ENCODE results near the gene CACNG4. TPM values are rescaled to one million over a fixed set of nuclear protein-coding genes. Genes with fewer than 3 reads are reported as not detected.

Gene CACNG4
- not detected for total RNA-seq

GRCh38 chr17:66963909-66964771, at the start of gene CACNG4:
TSS of gene CACNG4 (plus strand) at chr17:66964707. CDS start at chr17:66964912, 205 bp downstream.
- POLR2A ChIA-PET = no interaction called here
- CTCF ChIA-PET = no interaction called here

GRCh38 chr17:66915204-66915611, 49.3 kb upstream of the CACNG4 start:
- POLR2A ChIA-PET = no interaction called here
- CTCF ChIA-PET = no interaction called here

GRCh38 chr17:66915792-66916191, 48.7 kb upstream of the CACNG4 start:
- CTCF ChIA-PET = no interaction called here
- POLR2A ChIA-PET = no interaction called here

- CTCF ChIA-PET = no interaction called here
- POLR2A ChIA-PET = no interaction called here
Measured at GRCh38 chr17:66916946-66917345, 47.6 kb upstream of the CACNG4 start.

- ChIA-PET CTCF (no interaction called here), POLR2A (no interaction called here)
Measured at GRCh38 chr17:66918896-66919295, 45.6 kb upstream of the CACNG4 start.

- CTCF ChIA-PET = no interaction called here
Measured at GRCh38 chr17:66920435-66920834, 44.1 kb upstream of the CACNG4 start.

GRCh38 chr17:66920950-66921349, 43.6 kb upstream of the CACNG4 start:
- ChIA-PET CTCF (no interaction called here), POLR2A (no interaction called here)

More at GRCh38 chr17:66920435-66920834, 44.1 kb upstream of the CACNG4 start:
- POLR2A ChIA-PET = no interaction called here

- POLR2A ChIA-PET = no interaction called here
- CTCF ChIA-PET = no interaction called here
Measured at GRCh38 chr17:66923886-66924285, 40.6 kb upstream of the CACNG4 start.

GRCh38 chr17:66925811-66926500, 38.6 kb upstream of the CACNG4 start:
- POLR2A ChIA-PET = no interaction called here
- CTCF ChIA-PET = no interaction called here

- CTCF ChIA-PET = no interaction called here
- POLR2A ChIA-PET = no interaction called here
Measured at GRCh38 chr17:66928949-66929348, 35.6 kb upstream of the CACNG4 start.

GRCh38 chr17:66929591-66929990, 34.9 kb upstream of the CACNG4 start:
- ChIA-PET CTCF (no interaction called here), POLR2A (no interaction called here)

GRCh38 chr17:66930933-66931332, 33.6 kb upstream of the CACNG4 start:
- POLR2A ChIA-PET = no interaction called here
- CTCF ChIA-PET = no interaction called here

GRCh38 chr17:66932311-66932710, 32.2 kb upstream of the CACNG4 start:
- ChIA-PET CTCF (no interaction called here), POLR2A (no interaction called here)

- ChIA-PET POLR2A (no interaction called here), CTCF (no interaction called here)
Measured at GRCh38 chr17:66934040-66934439, 30.5 kb upstream of the CACNG4 start.

- ChIA-PET CTCF (no interaction called here), POLR2A (no interaction called here)
Measured at GRCh38 chr17:66935717-66936116, 28.8 kb upstream of the CACNG4 start.

GRCh38 chr17:66938656-66939055, 25.9 kb upstream of the CACNG4 start:
- POLR2A ChIA-PET = no interaction called here
- CTCF ChIA-PET = no interaction called here

GRCh38 chr17:66939461-66940114, 24.9 kb upstream of the CACNG4 start:
- CTCF ChIA-PET = no interaction called here
- POLR2A ChIA-PET = no interaction called here

GRCh38 chr17:66941249-66941648, 23.3 kb upstream of the CACNG4 start:
- POLR2A ChIA-PET = no interaction called here
- CTCF ChIA-PET = no interaction called here

GRCh38 chr17:66941773-66942450, 22.6 kb upstream of the CACNG4 start:
- CTCF ChIA-PET = no interaction called here
- POLR2A ChIA-PET = no interaction called here

GRCh38 chr17:66942451-66943264, 21.8 kb upstream of the CACNG4 start:
- CTCF ChIA-PET = no interaction called here
- POLR2A ChIA-PET = no interaction called here

Data from activated CD8-positive, alpha-beta memory T cell treated with anti-CD3 and anti-CD28 coated beads for 36 hours (primary cell).